ENCODE measurements around the gene KCNJ2. TPM values are rescaled to one million over a fixed set of nuclear protein-coding genes. Genes with fewer than 3 reads are reported as not detected.

Gene KCNJ2
- total RNA-seq, 1 experiment from 2014 or later: 0.70 TPM

DNA sequence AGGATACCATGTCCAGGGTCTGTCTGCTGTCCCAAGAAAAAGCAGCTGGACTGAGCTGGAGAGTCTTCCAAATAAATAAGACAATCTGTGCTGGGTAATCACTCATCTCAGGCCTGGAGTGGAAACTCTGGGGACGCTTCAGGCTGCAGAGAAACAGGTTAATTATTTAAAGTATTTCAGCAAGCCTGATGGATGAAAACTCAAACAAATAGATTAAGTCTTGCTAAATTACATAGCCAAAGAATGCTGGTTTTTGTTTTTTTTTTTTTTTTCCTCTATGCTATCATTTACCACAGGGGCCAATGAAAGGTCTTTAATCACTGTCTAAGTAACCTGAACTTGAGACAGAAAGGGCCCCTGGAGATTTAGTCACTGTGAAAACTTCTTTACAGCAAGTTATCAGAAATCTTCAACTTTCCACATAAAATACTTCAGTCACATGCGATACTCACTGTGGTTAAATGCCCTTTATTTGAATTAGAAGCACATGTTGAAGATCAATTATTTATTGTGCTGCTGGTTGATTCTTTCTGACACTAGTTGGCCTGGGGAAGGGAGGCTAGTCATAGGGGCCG lies 31.0 kb upstream of the KCNJ2 start:
- ChIA-PET POLR2A (no interaction called here), CTCF (no interaction called here)
- no peaks in the 10 kb centered on the region for H3K9me3 ChIP-seq
- Mint-ChIP-seq H3K27ac (ENCODE audit: unreplicated experiment) (peak overlapping the region; percentile 42), H3K9me3 (ENCODE audit: unreplicated experiment) (no peaks in the 10 kb centered on the region), H3K4me3 (ENCODE audit: unreplicated experiment) (no peak overlapping the region), H3K36me3 (ENCODE audit: insufficient read depth, unreplicated experiment) (no peaks in the 10 kb centered on the region), H3K4me1 (ENCODE audit: low read depth, unreplicated experiment) (peaks cover 20% of the 10 kb centered on the region), H3K27me3 (ENCODE audit: insufficient read depth, unreplicated experiment) (no peaks in the 10 kb centered on the region)
- no peak for DNase-seq
- intact Hi-C loops (cut with micrococcal nuclease; ENCODE audit: unreplicated experiment): loop anchor here (1.0 kb wide), 1 partner anchor 63 kb away; the partner anchor contains the start of gene KCNJ16
- H3K4me1 ChIP-seq: peaks cover 22% of the 10 kb centered on the region
- H3K4me3 ChIP-seq (ENCODE audit: low read depth, low read length): no peak overlapping the region
- TF ChIP-seq, protein P1, sequence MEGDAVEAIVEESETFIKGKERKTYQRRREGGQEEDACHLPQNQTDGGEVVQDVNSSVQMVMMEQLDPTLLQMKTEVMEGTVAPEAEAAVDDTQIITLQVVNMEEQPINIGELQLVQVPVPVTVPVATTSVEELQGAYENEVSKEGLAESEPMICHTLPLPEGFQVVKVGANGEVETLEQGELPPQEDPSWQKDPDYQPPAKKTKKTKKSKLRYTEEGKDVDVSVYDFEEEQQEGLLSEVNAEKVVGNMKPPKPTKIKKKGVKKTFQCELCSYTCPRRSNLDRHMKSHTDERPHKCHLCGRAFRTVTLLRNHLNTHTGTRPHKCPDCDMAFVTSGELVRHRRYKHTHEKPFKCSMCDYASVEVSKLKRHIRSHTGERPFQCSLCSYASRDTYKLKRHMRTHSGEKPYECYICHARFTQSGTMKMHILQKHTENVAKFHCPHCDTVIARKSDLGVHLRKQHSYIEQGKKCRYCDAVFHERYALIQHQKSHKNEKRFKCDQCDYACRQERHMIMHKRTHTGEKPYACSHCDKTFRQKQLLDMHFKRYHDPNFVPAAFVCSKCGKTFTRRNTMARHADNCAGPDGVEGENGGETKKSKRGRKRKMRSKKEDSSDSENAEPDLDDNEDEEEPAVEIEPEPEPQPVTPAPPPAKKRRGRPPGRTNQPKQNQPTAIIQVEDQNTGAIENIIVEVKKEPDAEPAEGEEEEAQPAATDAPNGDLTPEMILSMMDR (IDR thresholded peaks at IDR 0.05; ENCODE audit: insufficient read depth in 1 of 2, low read depth in 1 of 2, low read length in 1 of 2, severe bottlenecking in 1 of 2, unreplicated experiment in 1 of 2): no peak
- no TSS peak for BruUV-seq (replicated peaks)
- no peaks in the 10 kb centered on the region for H3K36me3 ChIP-seq (ENCODE audit: control insufficient read depth, insufficient read depth, low read length)
- H3K27me3 ChIP-seq (replicated peaks; ENCODE audit: control insufficient read depth, insufficient read depth, low read length): no peaks in the 10 kb centered on the region

DNA sequence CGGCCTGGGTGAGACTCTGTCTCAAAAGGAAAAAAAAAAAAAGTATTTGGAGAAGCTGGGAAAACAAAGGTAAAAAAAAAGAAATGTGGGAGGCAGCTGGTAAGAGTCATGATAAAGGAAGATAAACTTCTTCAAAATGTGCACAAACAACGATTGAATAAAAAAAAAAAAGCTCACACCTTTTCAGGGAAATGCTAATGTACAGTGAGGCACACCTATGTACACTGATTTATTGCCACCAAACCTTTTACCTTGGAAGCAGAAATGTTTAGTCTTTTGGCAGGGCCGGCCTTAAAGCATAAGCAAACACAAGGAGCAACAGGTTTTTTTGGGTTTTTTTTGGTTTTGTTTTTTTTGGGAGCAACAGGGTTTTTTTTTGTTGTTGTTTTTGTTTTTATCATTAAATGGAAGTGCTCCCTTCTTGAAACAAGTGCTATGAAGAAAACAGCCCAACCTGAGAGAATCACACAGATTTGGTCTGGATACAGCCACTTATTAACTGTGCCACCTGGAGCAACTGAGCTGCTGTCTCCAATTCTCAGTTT lies 29.8 kb upstream of the KCNJ2 start:
- TF ChIP-seq, protein P1 (IDR thresholded peaks at IDR 0.05; ENCODE audit: insufficient read depth in 1 of 2, low read depth in 1 of 2, low read length in 1 of 2, severe bottlenecking in 1 of 2, unreplicated experiment in 1 of 2): no peak
- H3K27me3 ChIP-seq (replicated peaks; ENCODE audit: control insufficient read depth, insufficient read depth, low read length): no peaks in the 10 kb centered on the region
- no peak overlapping the region for H3K4me3 Mint-ChIP-seq (ENCODE audit: unreplicated experiment)
- BruUV-seq (replicated peaks): no TSS peak
- H3K9me3 ChIP-seq: no peaks in the 10 kb centered on the region
- peaks cover 20% of the 10 kb centered on the region for H3K4me1 Mint-ChIP-seq (ENCODE audit: low read depth, unreplicated experiment)
- DNase-seq: no peak
- POLR2A ChIA-PET: no interaction called here
- no peaks in the 10 kb centered on the region for H3K36me3 Mint-ChIP-seq (ENCODE audit: insufficient read depth, unreplicated experiment)
- H3K36me3 ChIP-seq (ENCODE audit: control insufficient read depth, insufficient read depth, low read length): no peaks in the 10 kb centered on the region
- no peak overlapping the region for H3K27ac Mint-ChIP-seq (ENCODE audit: unreplicated experiment)
- H3K9me3 Mint-ChIP-seq (ENCODE audit: unreplicated experiment): no peaks in the 10 kb centered on the region
- CTCF ChIA-PET: interaction anchor here (0.6 to 0.7 kb wide), 2 partner anchors 266 to 427 kb away, joined by 3 to 4 read pairs; no protein-coding TSS in a partner anchor
- H3K27me3 Mint-ChIP-seq (ENCODE audit: insufficient read depth, unreplicated experiment): no peaks in the 10 kb centered on the region
- H3K4me1 ChIP-seq: peaks cover 22% of the 10 kb centered on the region
- intact Hi-C loops (cut with micrococcal nuclease; ENCODE audit: unreplicated experiment): no loop called here
- no peak overlapping the region for H3K4me3 ChIP-seq (ENCODE audit: low read depth, low read length)

DNA sequence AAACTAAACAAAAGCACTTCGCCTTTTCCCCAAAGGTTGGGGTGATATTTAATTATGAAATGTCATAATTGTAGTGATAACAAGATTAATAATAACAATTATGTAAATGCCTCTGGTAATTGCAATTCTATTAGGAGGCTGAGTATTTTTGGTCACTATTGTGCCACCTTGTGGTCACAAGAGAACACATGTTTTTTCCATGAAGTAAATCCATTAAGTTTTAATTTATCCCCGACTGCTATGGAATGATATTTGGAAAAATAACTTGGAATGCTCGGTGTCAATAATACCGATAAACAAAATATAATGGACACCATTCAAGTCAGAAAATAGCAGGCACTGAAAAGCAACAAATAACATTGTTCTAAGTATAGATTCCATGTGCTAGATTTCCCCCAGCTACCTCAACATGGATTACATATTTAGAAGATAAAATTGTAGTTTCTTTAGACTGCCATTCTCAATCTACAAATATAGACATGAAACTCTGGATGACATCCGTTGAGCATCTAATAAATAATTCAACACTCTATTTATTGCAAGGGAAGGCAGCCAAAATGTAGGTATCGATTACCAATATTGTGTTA lies 25.0 kb upstream of the KCNJ2 start:
- Histone ChIP-seq H3K4me3 (ENCODE audit: low read depth, low read length) (no peak overlapping the region), H3K27me3 (replicated peaks; ENCODE audit: control insufficient read depth, insufficient read depth, low read length) (no peaks in the 10 kb centered on the region), H3K9me3 (no peaks in the 10 kb centered on the region), H3K4me1 (no peaks in the 10 kb centered on the region), H3K36me3 (ENCODE audit: control insufficient read depth, insufficient read depth, low read length) (no peaks in the 10 kb centered on the region)
- Mint-ChIP-seq H3K27me3 (ENCODE audit: insufficient read depth, unreplicated experiment) (peaks cover 9% of the 10 kb centered on the region), H3K9me3 (ENCODE audit: unreplicated experiment) (no peaks in the 10 kb centered on the region), H3K27ac (ENCODE audit: unreplicated experiment) (no peak overlapping the region), H3K4me3 (ENCODE audit: unreplicated experiment) (no peak overlapping the region), H3K36me3 (ENCODE audit: insufficient read depth, unreplicated experiment) (no peaks in the 10 kb centered on the region), H3K4me1 (ENCODE audit: low read depth, unreplicated experiment) (no peaks in the 10 kb centered on the region)
- DNase-seq: no peak
- no TSS peak for BruUV-seq (replicated peaks)
- TF ChIP-seq, protein P1 (IDR thresholded peaks at IDR 0.05; ENCODE audit: insufficient read depth in 1 of 2, low read depth in 1 of 2, low read length in 1 of 2, severe bottlenecking in 1 of 2, unreplicated experiment in 1 of 2): peak; percentile 52 to 71
- ChIA-PET POLR2A (no interaction called here), CTCF (interaction anchor here (0.7 kb wide), 1 partner anchor 582 kb away, joined by 3 read pairs; no protein-coding TSS in a partner anchor)
- intact Hi-C loops (cut with micrococcal nuclease; ENCODE audit: unreplicated experiment): loop anchor here (1.0 to 2.0 kb wide), 6 partner anchors 115 to 618 kb away; no protein-coding TSS in a partner anchor
